ENCODE data around the gene MAP3K1.

The MAP3K1 gene

GRCh38 chr5:56798521-56798920 is 16.8 kb upstream of the MAP3K1 start:
- Histone ChIP-seq H3K4me2 (no peak overlapping the region), H3K79me2 (ENCODE audit: insufficient read depth, low read depth) (no peaks in the 10 kb centered on the region), H3K36me3 (ENCODE audit: insufficient read depth) (no peaks in the 10 kb centered on the region), H3K4me1 (ENCODE audit: low read depth, poor library complexity, severe bottlenecking) (no peaks in the 10 kb centered on the region), H3K27ac (no peak overlapping the region), H3K9ac (no peak overlapping the region), H4K20me1 (ENCODE audit: insufficient read depth) (no peaks in the 10 kb centered on the region), H3K4me3 (IDR thresholded peaks at IDR 0.05; ENCODE audit: insufficient read depth, low read depth, low read length) (no peak overlapping the region), H2AFZ (ENCODE audit: low read depth) (no peak overlapping the region), H3K27me3 (ENCODE audit: insufficient read depth, low read depth) (no peaks in the 10 kb centered on the region)
- TF ChIP-seq CTCF (conservative IDR thresholded peaks at IDR 0.05; ENCODE audit: low read depth, low read length) = no peak

- no peak for TF ChIP-seq CTCF (conservative IDR thresholded peaks at IDR 0.05; ENCODE audit: low read depth, low read length)
Observed at GRCh38 chr5:56800186-56800585, 15.2 kb upstream of the MAP3K1 start.

DNA sequence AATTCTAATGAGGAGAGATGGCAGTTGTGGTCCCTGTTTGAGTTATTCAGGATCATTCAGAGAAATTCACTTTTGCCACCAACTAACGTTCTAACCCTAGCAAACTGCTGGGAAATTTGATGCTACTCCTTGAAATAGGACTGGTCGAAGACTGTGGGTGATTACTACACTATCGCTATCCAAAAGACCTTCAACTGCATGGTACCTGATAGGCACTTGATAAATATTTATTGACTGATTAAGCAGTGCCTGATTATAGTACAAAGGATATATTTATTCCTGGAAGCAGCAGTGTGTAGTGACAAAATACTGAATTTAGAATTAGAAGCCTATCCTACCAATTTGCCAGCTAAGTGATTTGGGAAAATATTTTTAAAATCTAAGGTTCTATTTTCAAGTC is 14.1 kb upstream of the MAP3K1 start:
- Histone ChIP-seq H3K79me2 (ENCODE audit: insufficient read depth, low read depth) (no peaks in the 10 kb centered on the region), H3K4me3 (IDR thresholded peaks at IDR 0.05; ENCODE audit: insufficient read depth, low read depth, low read length) (no peak overlapping the region), H4K20me1 (ENCODE audit: insufficient read depth) (no peaks in the 10 kb centered on the region), H3K9ac (no peak overlapping the region), H3K27ac (no peak overlapping the region), H3K36me3 (ENCODE audit: insufficient read depth) (no peaks in the 10 kb centered on the region), H3K4me2 (no peak overlapping the region), H3K27me3 (ENCODE audit: insufficient read depth, low read depth) (no peaks in the 10 kb centered on the region), H3K4me1 (ENCODE audit: low read depth, poor library complexity, severe bottlenecking) (no peaks in the 10 kb centered on the region), H2AFZ (ENCODE audit: low read depth) (no peak overlapping the region)
- no peak for TF ChIP-seq CTCF (conservative IDR thresholded peaks at IDR 0.05; ENCODE audit: low read depth, low read length)

More at GRCh38 chr5:56800186-56800585, 15.2 kb upstream of the MAP3K1 start:
- no peaks in the 10 kb centered on the region for H3K27me3 ChIP-seq (ENCODE audit: insufficient read depth, low read depth)
- H3K4me3 ChIP-seq (IDR thresholded peaks at IDR 0.05; ENCODE audit: insufficient read depth, low read depth, low read length) = no peak overlapping the region
- H3K27ac ChIP-seq = no peak overlapping the region
- no peak overlapping the region for H2AFZ ChIP-seq (ENCODE audit: low read depth)
- no peaks in the 10 kb centered on the region for H3K36me3 ChIP-seq (ENCODE audit: insufficient read depth)
- H4K20me1 ChIP-seq (ENCODE audit: insufficient read depth) = no peaks in the 10 kb centered on the region
- no peaks in the 10 kb centered on the region for H3K79me2 ChIP-seq (ENCODE audit: insufficient read depth, low read depth)
- no peak overlapping the region for H3K9ac ChIP-seq
- H3K4me1 ChIP-seq (ENCODE audit: low read depth, poor library complexity, severe bottlenecking) = no peaks in the 10 kb centered on the region
- no peak overlapping the region for H3K4me2 ChIP-seq

GRCh38 chr5:56802205-56802604 is 13.1 kb upstream of the MAP3K1 start:
- no peak overlapping the region for H3K9ac ChIP-seq
- H4K20me1 ChIP-seq (ENCODE audit: insufficient read depth) = no peaks in the 10 kb centered on the region
- TF ChIP-seq CTCF (conservative IDR thresholded peaks at IDR 0.05; ENCODE audit: low read depth, low read length) = no peak
- H3K4me3 ChIP-seq (IDR thresholded peaks at IDR 0.05; ENCODE audit: insufficient read depth, low read depth, low read length) = no peak overlapping the region
- no peaks in the 10 kb centered on the region for H3K27me3 ChIP-seq (ENCODE audit: insufficient read depth, low read depth)
- no peaks in the 10 kb centered on the region for H3K4me1 ChIP-seq (ENCODE audit: low read depth, poor library complexity, severe bottlenecking)
- H3K79me2 ChIP-seq (ENCODE audit: insufficient read depth, low read depth) = no peaks in the 10 kb centered on the region
- H3K36me3 ChIP-seq (ENCODE audit: insufficient read depth) = no peaks in the 10 kb centered on the region
- H2AFZ ChIP-seq (ENCODE audit: low read depth) = no peak overlapping the region
- H3K4me2 ChIP-seq = no peak overlapping the region
- H3K27ac ChIP-seq = no peak overlapping the region
